Stomach (tissue), 9 donors: ENCODE results near the gene LCN12. TPM values are rescaled to one million over a fixed set of nuclear protein-coding genes. Genes with fewer than 3 reads are reported as not detected.

Experiments
- DNase-seq, 2 donors: peaks; one replicate each; pipeline versions ENCODE4 v3.0.0 to v3.0.0-alpha.2; 2013 to 2019
- H3K27ac ChIP-seq, 5 donors: fragments of 200-600 bp in 4 of 5; sonication (generic) in 4 of 5; one replicate each; pipeline ENCODE4 v1.5.1; 2013 to 2019; ENCODE audit warnings: mild to moderate bottlenecking in 1 of 5, moderate library complexity in 1 of 5
- H3K27me3 ChIP-seq, 3 donors: fragments of 200-600 bp; sonication (generic); one replicate each; pipeline ENCODE4 v1.5.1; 2017 to 2019; ENCODE audit warnings: mixed run types in 1 of 3
- H3K36me3 ChIP-seq, 4 donors: fragments of 200-600 bp; sonication (generic); 1 replicate in 3 of 4; 2 replicates in 1 of 4; pipeline ENCODE4 v1.5.1; 2016 to 2019
- H3K4me1 ChIP-seq, 4 donors: fragments of 200-600 bp; sonication (generic); one replicate each; pipeline ENCODE4 v1.5.1; 2016 to 2019
- H3K4me3 ChIP-seq, 4 donors: fragments of 200-600 bp; sonication (generic) in 3 of 4; one replicate each; pipeline ENCODE4 v1.5.1; 2016 to 2019; ENCODE audit warnings: mild to moderate bottlenecking in 1 of 4
- H3K9me3 ChIP-seq, 4 donors: fragments of 200-600 bp; sonication (generic); one replicate each; pipeline ENCODE4 v1.5.1; 2016 to 2019
- CTCF ChIP-seq, 7 experiments: fragments of 450-650 bp in 4 of 7; fragments of 200-600 bp in 3 of 7; sonication (generic) in 3 of 7; IDR thresholded peaks; one replicate each; pipeline ENCODE4 v1.5.1; 2016 to 2019; ENCODE audit warnings: antibody characterized with exemption in 7 of 7, control low read depth in 2 of 7, mild to moderate bottlenecking in 1 of 7
- EP300 ChIP-seq: sonication (generic); formaldehyde crosslinking; IDR thresholded peaks from one replicate; pipeline ENCODE4 v1.6.1; 2017; ENCODE audit warnings: antibody characterized with exemption
- POLR2A ChIP-seq, 4 donors: fragments of 450-650 bp; IDR thresholded peaks; one replicate each; pipeline ENCODE4 v1.6.1; 2016; ENCODE audit warnings: antibody characterized with exemption in 4 of 4, control low read depth in 2 of 4, mild to moderate bottlenecking in 1 of 4, moderate library complexity in 1 of 4
- POLR2AphosphoS5 ChIP-seq, 3 donors: sonication (generic); formaldehyde crosslinking; IDR thresholded peaks; one replicate each; pipeline ENCODE4 v1.6.1; 2016; ENCODE audit warnings: antibody characterized with exemption in 3 of 3
- WGBS, 5 donors: extraction: QIAGEN DNeasy Blood & Tissue Kit in 3 of 5; methylation state at CpG; one replicate each; pipeline versions ENCODE4 v1.1.5 to v1.1.7; 2013 to 2018; 5-methylcytosine and 5-hydroxymethylcytosine counted together
- intact Hi-C: fragments of 100-400 bp; cut with DNase I; formaldehyde crosslinking; loops from one replicate; pipeline ENCODE4 v1.15.1; 2023; ENCODE audit warnings: low total_unique reads
- polyA plus RNA-seq, 3 donors: library from polyadenylated mRNA; stranded (reverse); fragments of 200-250 nt; gene quantifications; one replicate each; pipeline ENCODE4 v1.2.3, GENCODE V29; 2013
- total RNA-seq, 5 donors: library from RNA; depleted of rRNA; stranded (reverse); fragments of >200 nt; gene quantifications; one replicate each; pipeline versions ENCODE4 v1.1.0 to v1.2.3, GENCODE V29; 2014 to 2016
- donor health status: healthy with polysubstance abuse.
- donor health status: Bipolar disorder and iron deficiency.
- donor health status: healthy.

The LCN12 gene
- total and polyA plus RNA-seq, 8 donors = 0.73 to 6.3 (median 2.3) TPM; not detected in 3

- no peak for DNase-seq
- no peak for TF ChIP-seq POLR2A (IDR thresholded peaks at IDR 0.05)
- no peak for TF ChIP-seq CTCF (IDR thresholded peaks at IDR 0.05)
- TF ChIP-seq EP300 = no peak
- no peak for TF ChIP-seq POLR2AphosphoS5 (IDR thresholded peaks at IDR 0.05)
- H3K27me3 ChIP-seq = peaks cover 0 to 9% (median 0%) of the 10 kb centered on the region in 3 donors
- intact Hi-C loops = no loop called here
- 82 to 88% (median 86%) methylated on average over 10 to 11 of the region's 11 CpGs for WGBS, 5 donors
- peaks cover 18 to 35% (median 29%) of the 10 kb centered on the region in 4 donors for H3K4me1 ChIP-seq
- H3K9me3 ChIP-seq = no peaks in the 10 kb centered on the region
- H3K27ac ChIP-seq = no peak overlapping the region
- no peaks in the 10 kb centered on the region for H3K36me3 ChIP-seq
- no peak overlapping the region for H3K4me3 ChIP-seq
These were observed 10.7 kb downstream of the LCN12 start for GRCh38 chr9:136962701-136963248.

GRCh38 chr9:136963341-136963740 is 11.3 kb downstream of the LCN12 start:
- intact Hi-C loops = no loop called here
- H3K4me1 ChIP-seq = peaks cover 18 to 35% (median 29%) of the 10 kb centered on the region in 4 donors
- WGBS, 5 donors = 85 to 94% (median 88%) methylated on average over 11 to 15 of the region's 15 CpGs
- TF ChIP-seq EP300 (no peak), POLR2A (IDR thresholded peaks at IDR 0.05) (no peak)
- no peaks in the 10 kb centered on the region for H3K9me3 ChIP-seq
- peaks cover 0 to 14% (median 0%) of the 10 kb centered on the region in 3 donors for H3K27me3 ChIP-seq
- H3K27ac ChIP-seq = no peak overlapping the region
- H3K36me3 ChIP-seq = no peaks in the 10 kb centered on the region
- DNase-seq = no peak
- H3K4me3 ChIP-seq = no peak overlapping the region

- Histone ChIP-seq H3K4me3 (no peak overlapping the region), H3K27me3 (peaks cover 0 to 16% (median 0%) of the 10 kb centered on the region in 3 donors), H3K36me3 (no peaks in the 10 kb centered on the region), H3K27ac (no peak overlapping the region), H3K4me1 (peaks cover 18 to 35% (median 29%) of the 10 kb centered on the region in 4 donors), H3K9me3 (no peaks in the 10 kb centered on the region)
- WGBS, 5 donors = 85 to 93% (median 89%) methylated on average over 9 to 12 of the region's 12 CpGs
- TF ChIP-seq POLR2A (IDR thresholded peaks at IDR 0.05) = no peak
- no peak for TF ChIP-seq EP300
- TF ChIP-seq POLR2AphosphoS5 (IDR thresholded peaks at IDR 0.05) = no peak
- no peak for TF ChIP-seq CTCF (IDR thresholded peaks at IDR 0.05)
- intact Hi-C loops = no loop called here
- DNase-seq = no peak
These were observed 11.7 kb downstream of the LCN12 start for GRCh38 chr9:136963751-136964150.

- no peaks in the 10 kb centered on the region for H3K36me3 ChIP-seq
- TF ChIP-seq CTCF (IDR thresholded peaks at IDR 0.05) (no peak), EP300 (no peak), POLR2AphosphoS5 (IDR thresholded peaks at IDR 0.05) (no peak), POLR2A (IDR thresholded peaks at IDR 0.05) (no peak)
- 34 to 62% (median 46%) methylated on average over 7 to 22 of the region's 22 CpGs for WGBS, 5 donors
- peaks cover 18 to 35% (median 29%) of the 10 kb centered on the region in 4 donors for H3K4me1 ChIP-seq
- H3K27me3 ChIP-seq = peaks cover 0 to 16% (median 0%) of the 10 kb centered on the region in 3 donors
- intact Hi-C loops = no loop called here
- DNase-seq = peak; percentile 48 to 77
- H3K9me3 ChIP-seq = no peaks in the 10 kb centered on the region
- H3K27ac ChIP-seq = no peak overlapping the region
- no peak overlapping the region for H3K4me3 ChIP-seq
These were observed 12.2 kb downstream of the LCN12 start for GRCh38 chr9:136964171-136964689.
